GM21717 (cell line): ENCODE results near the gene ARHGAP19.

ENCODE experiments used
- ATAC-seq: cut with Tn5 transposase; IDR thresholded peaks from one replicate; pipeline ENCODE4 v1.9.1; 2021; ENCODE audit warnings: mild to moderate bottlenecking, moderate library complexity; ENCODE audit not compliant: unreplicated experiment

ARHGAP19 gene

GRCh38 chr10:97229322-97230015 lies 63.0 kb downstream of the ARHGAP19 start:
- no peak for ATAC-seq

- no peak for ATAC-seq
These were observed 63.7 kb downstream of the ARHGAP19 start for GRCh38 chr10:97228775-97229157.

- no peak for ATAC-seq
These were observed 64.2 kb downstream of the ARHGAP19 start for GRCh38 chr10:97228130-97228774.

- no peak for ATAC-seq
These were observed 66.0 kb downstream of the ARHGAP19 start for GRCh38 chr10:97226398-97226797.

GRCh38 chr10:97224483-97225435 lies 67.7 kb downstream of the ARHGAP19 start:
- ATAC-seq, result no peak

DNA sequence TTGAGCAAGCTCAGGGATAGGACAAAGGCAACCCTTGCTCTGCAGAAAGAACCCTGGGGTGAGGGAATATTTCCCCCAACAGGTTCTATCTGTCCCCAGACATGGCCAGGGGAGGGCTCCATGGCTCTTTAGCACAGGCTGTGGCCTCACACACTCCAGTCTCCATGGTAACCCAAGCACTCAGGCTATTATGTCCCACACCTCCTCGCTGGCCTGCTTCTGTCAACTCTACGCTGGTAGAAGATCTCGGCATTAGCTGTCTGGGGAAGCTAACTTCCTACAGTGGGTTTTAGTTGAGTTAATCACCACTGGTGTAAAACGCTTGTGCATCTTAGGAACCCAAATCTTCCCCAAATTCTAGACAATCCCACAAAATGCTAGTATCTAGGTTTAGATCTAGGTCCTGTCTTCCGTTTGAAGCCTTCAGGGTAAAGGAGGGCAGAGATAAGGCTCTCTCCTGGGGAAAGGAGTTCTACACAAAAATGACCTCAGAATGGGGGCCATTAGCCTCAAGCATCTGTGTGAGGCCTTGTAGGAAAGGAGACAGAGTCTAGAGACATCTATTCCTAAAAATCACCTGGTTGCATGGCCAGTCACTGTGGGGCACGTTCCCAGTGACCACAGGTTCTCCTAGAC lies 70.0 kb downstream of the ARHGAP19 start:
- no peak for ATAC-seq

DNA sequence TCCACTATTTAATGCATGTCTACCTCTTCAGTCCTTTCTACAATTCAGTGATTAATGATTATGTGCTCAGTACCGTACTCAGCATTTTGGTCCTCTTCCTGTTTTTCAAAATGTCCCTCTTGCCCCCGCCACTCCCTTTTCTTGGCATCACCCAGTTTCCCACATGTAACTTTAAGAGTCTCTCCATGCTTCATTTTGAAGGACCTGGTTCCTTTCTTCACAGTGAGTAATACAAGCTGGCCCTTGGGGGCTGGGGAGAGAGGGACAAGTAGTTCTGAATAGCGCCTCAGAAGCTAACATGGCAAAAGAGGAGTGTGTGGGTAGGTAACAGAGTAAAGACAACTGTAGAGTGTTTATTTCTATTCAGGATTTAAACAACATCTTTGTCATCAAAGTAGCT lies 72.1 kb downstream of the ARHGAP19 start:
- no peak for ATAC-seq

DNA sequence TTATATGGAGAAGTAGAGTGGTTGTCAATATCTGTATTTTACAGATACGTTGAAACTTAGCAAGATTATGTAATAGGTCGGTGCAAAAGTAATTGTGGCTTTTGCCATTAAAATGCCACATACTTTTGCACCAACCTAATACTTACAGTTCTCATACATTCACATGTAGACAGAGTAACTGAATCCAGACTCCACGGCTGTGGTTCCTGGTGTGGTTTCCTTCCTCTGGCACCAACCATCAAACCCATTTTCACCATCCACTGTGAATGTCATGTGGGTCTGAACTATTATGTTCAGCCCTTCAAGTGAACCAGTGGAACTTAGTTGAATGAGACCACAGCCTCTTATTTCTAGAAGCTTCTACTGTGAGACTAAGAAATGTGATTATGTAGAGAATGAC lies 75.1 kb downstream of the ARHGAP19 start:
- no peak for ATAC-seq

DNA sequence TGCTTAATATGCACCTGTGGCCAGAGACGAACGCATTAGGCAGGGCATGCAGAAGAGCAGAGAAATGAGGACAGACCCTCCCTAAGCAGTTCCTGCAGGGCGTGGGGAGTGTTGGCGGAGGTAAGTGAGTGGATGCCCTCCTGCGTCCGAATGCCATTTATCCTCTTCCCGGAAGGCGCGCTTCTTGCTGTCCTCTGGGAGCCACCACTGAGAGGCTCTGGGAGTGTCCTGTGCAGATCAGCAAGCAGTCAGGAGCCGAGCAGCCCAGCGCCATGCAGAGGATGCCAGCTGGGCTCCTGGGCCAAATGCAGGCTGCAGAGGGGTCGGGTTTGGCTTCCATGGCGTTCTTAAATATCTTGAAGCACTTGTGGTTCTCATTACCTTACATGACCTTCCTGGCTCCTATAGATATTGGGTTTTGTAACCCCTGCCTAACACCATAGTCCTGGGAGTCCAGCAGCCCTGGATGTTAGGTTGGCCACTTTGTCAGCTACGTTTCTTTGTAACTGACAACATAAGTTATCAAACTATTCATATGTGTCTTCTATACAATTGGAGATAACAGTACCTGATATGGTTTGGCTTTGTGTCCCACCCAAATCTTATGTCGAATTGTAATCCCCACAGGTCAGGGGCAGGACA lies 76.7 kb downstream of the ARHGAP19 start:
- ATAC-seq, result no peak

- ATAC-seq, result no peak
These were observed 79.0 kb downstream of the ARHGAP19 start for GRCh38 chr10:97213431-97213830.

- no peak for ATAC-seq
These were observed 81.2 kb downstream of the ARHGAP19 start for GRCh38 chr10:97211229-97211628.

DNA sequence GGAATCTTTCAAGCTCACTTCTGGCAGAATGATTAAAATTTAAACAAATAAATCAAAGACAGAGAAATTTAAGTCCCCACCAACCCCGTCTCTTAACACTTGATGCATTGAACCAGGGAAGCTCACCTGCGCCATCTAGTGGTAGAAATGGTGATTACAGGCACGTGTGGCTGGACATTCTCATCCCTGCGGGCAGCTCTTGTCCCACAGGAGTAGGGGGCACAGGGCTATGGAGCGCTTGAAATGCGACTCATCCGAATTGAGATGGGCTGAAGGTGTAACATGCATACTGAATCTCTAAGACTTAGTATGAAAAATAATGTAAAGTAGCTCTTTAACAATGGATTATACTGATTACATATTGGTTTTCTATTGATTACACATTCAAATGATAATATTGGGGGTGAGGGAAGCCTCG lies 81.9 kb downstream of the ARHGAP19 start:
- ATAC-seq, result no peak

DNA sequence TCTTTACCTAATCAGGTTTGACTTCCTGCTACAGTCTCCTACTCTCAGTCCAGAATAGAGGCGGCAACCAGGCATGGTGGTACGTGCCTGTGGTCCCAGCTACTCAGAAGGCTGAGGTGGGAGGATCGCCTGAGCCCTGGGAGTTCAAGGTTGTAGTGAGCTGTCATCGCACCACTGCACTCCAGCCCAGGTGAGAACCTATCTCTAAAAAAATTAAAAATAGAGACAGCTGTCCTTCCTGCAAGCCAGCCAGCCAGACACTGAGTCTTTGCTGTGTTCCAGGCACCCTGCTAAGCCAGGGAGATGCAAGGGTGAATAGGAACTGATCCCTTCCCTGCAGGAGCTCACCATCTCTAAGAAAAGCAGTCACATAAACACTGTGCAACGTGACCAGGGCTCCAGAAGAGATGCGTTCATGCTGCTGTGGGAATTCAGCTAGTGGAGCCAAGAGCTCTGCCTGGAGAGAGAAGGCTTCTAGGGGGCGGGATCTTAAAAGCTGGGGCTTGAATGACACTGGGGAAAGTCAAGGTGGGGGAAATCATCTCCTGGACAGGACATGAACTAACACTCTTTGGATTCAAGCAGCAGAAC lies 84.6 kb downstream of the ARHGAP19 start:
- ATAC-seq, result no peak

GRCh38 chr10:97207131-97207530 lies 85.3 kb downstream of the ARHGAP19 start:
- ATAC-seq, result no peak

DNA sequence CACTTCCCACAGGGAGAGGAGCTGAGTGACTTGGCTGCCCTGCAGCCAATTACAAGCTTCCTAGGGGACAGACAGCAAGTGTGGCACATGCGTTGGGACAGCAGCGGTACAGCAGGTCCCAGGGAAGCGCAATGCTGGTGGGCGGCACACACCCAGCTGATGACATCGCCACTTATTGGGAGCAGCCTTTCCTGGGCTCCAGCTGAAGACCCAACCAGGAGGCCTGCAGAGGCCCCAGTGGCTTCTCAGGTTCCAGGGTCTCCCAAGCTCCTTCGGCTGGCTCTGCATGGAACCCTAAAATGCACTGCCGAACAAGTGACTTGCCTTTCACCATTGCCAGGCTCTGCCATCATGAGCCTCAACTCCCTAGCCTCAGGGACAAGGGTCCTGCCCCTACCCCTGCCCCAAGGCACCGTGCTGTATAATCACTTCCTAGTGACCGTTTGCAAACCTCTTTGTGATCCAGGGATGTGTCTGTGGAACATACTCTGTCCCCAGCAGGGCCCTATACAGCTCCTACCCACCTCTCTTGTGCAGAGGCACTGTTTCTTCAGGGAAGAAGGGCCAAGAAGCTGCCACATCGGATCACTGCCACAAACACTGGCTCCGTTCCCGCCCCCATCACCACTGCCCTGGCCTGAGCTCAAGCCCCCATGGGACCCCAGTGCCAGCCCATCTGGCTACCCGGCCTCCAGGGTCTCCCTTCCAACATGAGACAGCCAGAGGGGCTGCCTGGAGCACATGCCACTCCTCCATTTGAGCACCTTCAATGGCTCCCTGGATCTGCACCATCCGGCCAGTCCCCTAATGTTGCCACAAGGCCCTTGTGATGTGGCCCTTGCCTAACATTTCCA lies 87.4 kb downstream of the ARHGAP19 start:
- no peak for ATAC-seq

DNA sequence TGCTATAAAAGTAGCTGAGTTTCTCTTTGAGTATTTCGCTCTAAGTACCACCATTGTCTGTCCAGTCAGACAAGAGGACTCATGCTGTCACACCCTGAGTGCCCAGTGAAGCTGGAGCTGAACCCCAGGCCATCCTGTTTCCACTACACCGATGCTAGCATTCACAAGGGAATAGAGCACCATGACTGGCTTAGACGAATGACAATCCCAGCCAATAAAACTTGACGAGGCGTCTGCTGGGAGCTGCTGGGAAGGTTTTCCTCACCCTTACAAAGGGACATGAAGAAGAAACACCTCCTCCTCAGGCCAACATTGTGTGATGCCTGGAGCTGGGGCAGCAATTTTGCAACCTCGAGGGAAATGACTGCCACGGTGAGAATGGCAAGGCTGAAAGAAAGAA lies 89.2 kb downstream of the ARHGAP19 start:
- no peak for ATAC-seq

DNA sequence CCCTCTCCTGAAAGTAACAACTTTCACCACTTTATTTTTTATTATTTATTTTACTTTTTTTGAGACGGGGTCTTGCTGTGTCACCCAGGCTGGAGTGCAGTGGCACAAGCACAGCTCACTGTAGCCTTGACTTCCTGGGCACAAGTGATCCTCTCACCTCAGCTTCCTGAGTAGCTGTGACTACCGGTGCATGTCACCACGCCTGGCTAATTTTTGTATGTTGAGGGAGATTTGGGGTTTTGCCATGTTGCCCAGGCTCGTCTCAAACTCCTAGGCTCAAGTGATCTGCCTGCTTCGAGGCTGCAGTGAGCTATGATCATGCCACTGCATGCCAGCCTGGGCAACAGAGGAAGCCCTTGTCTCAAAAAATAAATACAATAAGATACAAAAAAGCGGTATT lies 91.8 kb downstream of the ARHGAP19 start:
- no peak for ATAC-seq

GRCh38 chr10:97199152-97199551 lies 93.3 kb downstream of the ARHGAP19 start:
- no peak for ATAC-seq

DNA sequence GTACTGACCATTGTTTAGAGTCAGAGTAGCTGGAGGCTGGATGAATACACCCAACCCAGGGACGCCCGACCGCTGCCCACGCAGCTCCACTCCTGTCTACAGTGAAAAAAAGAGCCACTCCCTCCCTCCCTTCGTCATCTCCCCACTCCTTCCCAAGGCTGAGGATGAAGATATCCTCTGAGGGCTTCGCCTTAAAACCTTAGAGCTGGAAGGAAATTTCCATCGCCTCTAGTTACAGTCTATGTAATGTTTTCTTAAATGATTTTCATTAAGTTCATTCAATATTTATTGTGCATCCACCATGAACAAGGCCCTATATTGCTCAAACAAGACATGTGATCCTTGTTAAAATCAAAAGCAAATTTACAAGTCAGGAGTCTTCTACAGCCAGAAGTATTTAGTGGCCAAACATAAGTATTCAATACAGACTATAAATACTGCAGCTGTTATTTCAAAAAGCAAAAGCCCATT lies 95.4 kb downstream of the ARHGAP19 start:
- no peak for ATAC-seq
